Umbilical cord (tissue), 2 donors: Measurements from ENCODE around the gene SEMA3C. TPM values are rescaled to one million over a fixed set of nuclear protein-coding genes. Genes with fewer than 3 reads are reported as not detected.

Experiments
- DNase-seq: peaks from one replicate; pipeline ENCODE4 v3.0.0-alpha.2; 2015; ENCODE audit warnings: low spot score
- total RNA-seq: library from RNA; depleted of rRNA; stranded (reverse); fragments of >200 nt; gene quantifications from one replicate; pipeline ENCODE4 v1.2.3, GENCODE V29; 2014; ENCODE audit warnings: low replicate concordance; ENCODE audit not compliant: insufficient read depth

The SEMA3C gene
- total RNA-seq, result 93.4 TPM

- peak; percentile 95 for DNase-seq
Measured at GRCh38 chr7:80918909-80919721, at the start of gene SEMA3C. TSS of gene SEMA3C (minus strand) at chr7:80919051. CDS start at chr7:80916781, 2,270 bp downstream.

GRCh38 chr7:80968606-80969005 is 49.8 kb upstream of the SEMA3C start:
- DNase-seq, result no peak

- no peak for DNase-seq
Measured at GRCh38 chr7:80967917-80968297, 49.1 kb upstream of the SEMA3C start.

GRCh38 chr7:80967071-80967916 is 48.4 kb upstream of the SEMA3C start:
- DNase-seq, result no peak

GRCh38 chr7:80960244-80960795 is 41.5 kb upstream of the SEMA3C start:
- DNase-seq, result no peak

GRCh38 chr7:80957226-80957777 is 38.5 kb upstream of the SEMA3C start:
- no peak for DNase-seq

- peak; percentile 95 for DNase-seq
Measured at GRCh38 chr7:80954191-80954590, 35.3 kb upstream of the SEMA3C start.

GRCh38 chr7:80950550-80950967 is 31.7 kb upstream of the SEMA3C start:
- peak; percentile 73 for DNase-seq

- DNase-seq, result no peak
Measured at GRCh38 chr7:80949449-80949848, 30.6 kb upstream of the SEMA3C start.

GRCh38 chr7:80946858-80947257 is 28.0 kb upstream of the SEMA3C start:
- no peak for DNase-seq

GRCh38 chr7:80945976-80946375 is 27.1 kb upstream of the SEMA3C start:
- DNase-seq, result no peak

GRCh38 chr7:80943342-80943741 is 24.5 kb upstream of the SEMA3C start:
- no peak for DNase-seq

- peak; percentile 89 for DNase-seq
Measured at GRCh38 chr7:80942261-80943041, 23.6 kb upstream of the SEMA3C start.

- no peak for DNase-seq
Measured at GRCh38 chr7:80941208-80941758, 22.4 kb upstream of the SEMA3C start.

GRCh38 chr7:80940539-80941207 is 21.8 kb upstream of the SEMA3C start:
- no peak for DNase-seq

GRCh38 chr7:80937336-80937735 is 18.5 kb upstream of the SEMA3C start:
- DNase-seq, result no peak

GRCh38 chr7:80935991-80936780 is 17.3 kb upstream of the SEMA3C start:
- no peak for DNase-seq

- no peak for DNase-seq
Measured at GRCh38 chr7:80934321-80934720, 15.5 kb upstream of the SEMA3C start.

- DNase-seq, result no peak
Measured at GRCh38 chr7:80932536-80932935, 13.7 kb upstream of the SEMA3C start.
